Uterus (tissue), 4 donors: ENCODE results near the gene ST6GALNAC2. TPM values are rescaled to one million over a fixed set of nuclear protein-coding genes. Genes with fewer than 3 reads are reported as not detected.
A peak's percentile ranks its signal among the peaks of the same experiment; 100 is the strongest.

Experiments used
- DNase-seq, 2 donors: peaks; one replicate each; pipeline ENCODE4 v3.0.0-alpha.2; 2019 to 2020
- H3K27ac ChIP-seq, 2 donors: fragments of 200-600 bp; sonication (generic); 1 replicate in 1 of 2; 2 replicates in 1 of 2; pipeline ENCODE4 v1.5.1; 2016 to 2018
- H3K27me3 ChIP-seq, 2 donors: fragments of 200-600 bp; sonication (generic); one replicate each; pipeline ENCODE4 v1.5.1; 2018 to 2019; ENCODE audit warnings: control low read depth in 1 of 2
- H3K36me3 ChIP-seq, 2 donors: fragments of 200-600 bp; sonication (generic); one replicate each; pipeline ENCODE4 v1.5.1; 2019; ENCODE audit warnings: control low read depth in 1 of 2
- H3K4me1 ChIP-seq, 2 donors: fragments of 200-600 bp; sonication (generic); one replicate each; pipeline ENCODE4 v1.5.1; 2018 to 2019; ENCODE audit warnings: control low read depth in 1 of 2
- H3K4me3 ChIP-seq, 2 donors: fragments of 200-600 bp; sonication (generic); 1 replicate in 1 of 2; 2 replicates in 1 of 2; pipeline ENCODE4 v1.5.1; 2018 to 2019; ENCODE audit warnings: mild to moderate bottlenecking in 1 of 2
- H3K9me3 ChIP-seq, 2 donors: fragments of 200-600 bp; sonication (generic); one replicate each; pipeline ENCODE4 v1.5.1; 2019; ENCODE audit warnings: control low read depth in 1 of 2
- CTCF ChIP-seq, 4 experiments: fragments of 200-600 bp in 2 of 4; fragments of 450-650 bp in 2 of 4; sonication (generic) in 2 of 4; IDR thresholded peaks; one replicate each; pipeline ENCODE4 v1.5.1; 2016 to 2019; ENCODE audit warnings: antibody characterized with exemption in 4 of 4, mild to moderate bottlenecking in 2 of 4, moderate library complexity in 1 of 4
- POLR2A ChIP-seq, 2 donors: fragments of 450-650 bp; IDR thresholded peaks; one replicate each; pipeline ENCODE4 v1.6.1; 2016; ENCODE audit warnings: antibody characterized with exemption in 2 of 2, mild to moderate bottlenecking in 1 of 2, moderate library complexity in 1 of 2
- intact Hi-C: fragments of 100-400 bp; cut with DNase I; formaldehyde crosslinking; loops from one replicate; pipeline ENCODE4 v1.15.1; 2023; ENCODE audit warnings: low total_unique reads
- total RNA-seq, 4 donors: library from RNA; depleted of rRNA in 3 of 4; stranded (reverse); fragments of >200 nt in 3 of 4; gene quantifications; one replicate each; pipeline versions ENCODE4 v1.1.0 to v1.2.4, GENCODE V29; 2014 to 2023
- donor health status: DM: yes; HTN: yes; CAD: no.

Gene ST6GALNAC2
- total RNA-seq, 4 donors from 2014 or later: 0.59 to 9.5 (median 5.3) TPM; not detected in 1

DNA sequence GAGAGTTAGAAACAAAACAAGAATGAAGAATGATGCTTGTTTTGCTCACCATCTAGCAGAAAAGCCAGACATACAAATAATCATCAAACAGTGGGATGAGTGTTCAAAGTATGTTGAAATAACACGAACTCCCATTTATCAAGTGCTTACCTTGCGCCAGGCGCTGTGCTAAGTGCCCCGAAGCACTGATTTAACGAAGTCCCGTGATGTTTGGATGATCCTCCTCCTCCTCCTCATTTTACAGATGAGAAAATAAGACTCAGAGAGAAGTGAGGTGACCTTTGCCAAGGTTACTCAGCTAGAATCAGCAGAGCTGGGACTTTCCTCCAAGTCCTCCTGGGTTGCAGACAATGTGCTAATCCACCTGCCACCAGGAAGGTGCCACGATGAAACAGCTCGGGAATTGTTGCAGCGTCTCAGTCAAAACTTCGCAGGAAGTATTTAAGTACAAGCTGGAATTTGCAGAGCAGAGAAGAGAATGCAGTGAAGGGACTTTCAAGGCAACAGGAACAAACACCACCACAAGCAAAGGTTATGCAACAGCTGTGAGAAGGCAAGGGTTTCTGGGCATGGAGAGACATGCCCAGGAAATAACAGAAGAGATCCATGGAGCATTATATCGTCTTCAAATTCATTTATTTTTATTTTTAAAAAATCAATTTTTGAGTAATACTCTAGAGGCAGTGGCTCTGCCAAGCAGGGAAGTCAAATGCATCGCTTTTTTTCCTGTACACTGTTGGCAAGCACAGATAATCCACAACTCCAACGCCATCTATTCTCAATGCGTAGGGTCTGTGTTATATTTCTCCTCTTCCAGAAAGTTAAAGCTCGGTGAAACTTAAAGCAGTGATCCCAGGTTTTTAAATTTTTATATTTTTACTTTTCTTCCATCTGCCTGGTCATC lies 34.7 kb downstream of the ST6GALNAC2 start:
- Histone ChIP-seq H3K27me3 (no peaks in the 10 kb centered on the region), H3K4me3 (no peak overlapping the region), H3K27ac (peak overlapping the region in 1 of 2 donors; percentile 13), H3K36me3 (no peaks in the 10 kb centered on the region), H3K4me1 (peaks cover 0 to 3% of the 10 kb centered on the region in 2 donors), H3K9me3 (no peaks in the 10 kb centered on the region)
- intact Hi-C loops: loop anchor here (10.0 kb wide), 1 partner anchor 164 kb away; the partner anchor contains the start of gene MXRA7
- TF ChIP-seq CTCF (IDR thresholded peaks at IDR 0.05) (no peak), POLR2A (IDR thresholded peaks at IDR 0.05) (no peak)
- DNase-seq: no peak

- Histone ChIP-seq H3K27ac (no peak overlapping the region), H3K36me3 (no peaks in the 10 kb centered on the region), H3K9me3 (no peaks in the 10 kb centered on the region), H3K27me3 (no peaks in the 10 kb centered on the region), H3K4me3 (no peak overlapping the region), H3K4me1 (peaks cover 0 to 3% of the 10 kb centered on the region in 2 donors)
- intact Hi-C loops: no loop called here
- TF ChIP-seq POLR2A (IDR thresholded peaks at IDR 0.05) (no peak), CTCF (IDR thresholded peaks at IDR 0.05) (no peak)
- DNase-seq: no peak
Measured at GRCh38 chr17:76549539-76549938, 36.1 kb downstream of the ST6GALNAC2 start.

GRCh38 chr17:76549215-76549518 lies 36.5 kb downstream of the ST6GALNAC2 start:
- DNase-seq: no peak
- peaks cover 0 to 3% of the 10 kb centered on the region in 2 donors for H3K4me1 ChIP-seq
- no peak overlapping the region for H3K27ac ChIP-seq
- TF ChIP-seq CTCF (IDR thresholded peaks at IDR 0.05) (no peak), POLR2A (IDR thresholded peaks at IDR 0.05) (no peak)
- no peaks in the 10 kb centered on the region for H3K36me3 ChIP-seq
- H3K9me3 ChIP-seq: no peaks in the 10 kb centered on the region
- no peak overlapping the region for H3K4me3 ChIP-seq
- no peaks in the 10 kb centered on the region for H3K27me3 ChIP-seq
- intact Hi-C loops: no loop called here

- Histone ChIP-seq H3K27me3 (no peaks in the 10 kb centered on the region), H3K4me3 (no peak overlapping the region), H3K36me3 (no peaks in the 10 kb centered on the region), H3K27ac (no peak overlapping the region), H3K4me1 (peaks cover 0 to 3% of the 10 kb centered on the region in 2 donors), H3K9me3 (no peaks in the 10 kb centered on the region)
- TF ChIP-seq CTCF (IDR thresholded peaks at IDR 0.05) (no peak), POLR2A (IDR thresholded peaks at IDR 0.05) (no peak)
- DNase-seq: no peak
- intact Hi-C loops: no loop called here
Measured at GRCh38 chr17:76548378-76549214, 37.1 kb downstream of the ST6GALNAC2 start.
